ENCODE results near the gene POU2F3.

POU2F3 gene

GRCh38 chr11:120230433-120231071 lies 9.4 kb upstream of the POU2F3 start:
- no peak overlapping the region for H3K9ac ChIP-seq (ENCODE audit: low read length)
- H3K4me2 ChIP-seq (ENCODE audit: low read depth, low read length) = no peak overlapping the region
- no peaks in the 10 kb centered on the region for H3K4me1 ChIP-seq (ENCODE audit: low read length)
- no peaks in the 10 kb centered on the region for H3F3A ChIP-seq (ENCODE audit: insufficient read depth, low read length)
- H3K36me3 ChIP-seq (replicated peaks; ENCODE audit: insufficient read depth, low read length) = no peaks in the 10 kb centered on the region
- H3K9me3 ChIP-seq (replicated peaks; ENCODE audit: insufficient read depth, low read length) = no peaks in the 10 kb centered on the region
- no peaks in the 10 kb centered on the region for H3K79me2 ChIP-seq (ENCODE audit: low read length)
- no peaks in the 10 kb centered on the region for H3K9me2 ChIP-seq (replicated peaks; ENCODE audit: insufficient read depth, low read length)
- no peaks in the 10 kb centered on the region for H3K27me3 ChIP-seq (replicated peaks; ENCODE audit: insufficient read depth, low read length)
- no peak overlapping the region for H3K4me3 ChIP-seq (ENCODE audit: low read length)
- no peak overlapping the region for H2AFZ ChIP-seq (ENCODE audit: low read length)
- TF ChIP-seq EZH2 (optimal IDR thresholded peaks at IDR 0.05; ENCODE audit: low read depth, low read length) = no peak
- TF ChIP-seq EZH2phosphoT487 (IDR thresholded peaks at IDR 0.05; ENCODE audit: low read length) = no peak
- no peak for TF ChIP-seq CTCF (IDR thresholded peaks at IDR 0.05; ENCODE audit: low read length)
- H4K20me1 ChIP-seq (ENCODE audit: insufficient read depth, low read length) = no peaks in the 10 kb centered on the region
- DNase-seq = no peak
- H3K27ac ChIP-seq (ENCODE audit: low read length) = no peak overlapping the region

- no peaks in the 10 kb centered on the region for H3K4me1 ChIP-seq (ENCODE audit: low read length)
- no peak overlapping the region for H3K9ac ChIP-seq (ENCODE audit: low read length)
- DNase-seq = no peak
- H2AFZ ChIP-seq (ENCODE audit: low read length) = no peak overlapping the region
- no peak overlapping the region for H3K27ac ChIP-seq (ENCODE audit: low read length)
- no peaks in the 10 kb centered on the region for H3F3A ChIP-seq (ENCODE audit: insufficient read depth, low read length)
- no peak overlapping the region for H3K4me2 ChIP-seq (ENCODE audit: low read depth, low read length)
- no peaks in the 10 kb centered on the region for H4K20me1 ChIP-seq (ENCODE audit: insufficient read depth, low read length)
- H3K36me3 ChIP-seq (replicated peaks; ENCODE audit: insufficient read depth, low read length) = no peaks in the 10 kb centered on the region
- no peaks in the 10 kb centered on the region for H3K9me3 ChIP-seq (replicated peaks; ENCODE audit: insufficient read depth, low read length)
- no peaks in the 10 kb centered on the region for H3K79me2 ChIP-seq (ENCODE audit: low read length)
- TF ChIP-seq EZH2phosphoT487 (IDR thresholded peaks at IDR 0.05; ENCODE audit: low read length) = no peak
- no peak for TF ChIP-seq EZH2 (optimal IDR thresholded peaks at IDR 0.05; ENCODE audit: low read depth, low read length)
- TF ChIP-seq CTCF (IDR thresholded peaks at IDR 0.05; ENCODE audit: low read length) = no peak
- H3K9me2 ChIP-seq (replicated peaks; ENCODE audit: insufficient read depth, low read length) = no peaks in the 10 kb centered on the region
- no peak overlapping the region for H3K4me3 ChIP-seq (ENCODE audit: low read length)
- H3K27me3 ChIP-seq (replicated peaks; ENCODE audit: insufficient read depth, low read length) = no peaks in the 10 kb centered on the region
Observed at GRCh38 chr11:120231963-120232362, 8.0 kb upstream of the POU2F3 start.

- Histone ChIP-seq H3K27ac (ENCODE audit: low read length) (no peak overlapping the region), H3K4me3 (ENCODE audit: low read length) (no peak overlapping the region), H3K4me1 (ENCODE audit: low read length) (no peaks in the 10 kb centered on the region), H3K4me2 (ENCODE audit: low read depth, low read length) (no peak overlapping the region), H3K79me2 (ENCODE audit: low read length) (no peaks in the 10 kb centered on the region), H4K20me1 (ENCODE audit: insufficient read depth, low read length) (no peaks in the 10 kb centered on the region), H3K36me3 (replicated peaks; ENCODE audit: insufficient read depth, low read length) (no peaks in the 10 kb centered on the region), H2AFZ (ENCODE audit: low read length) (no peak overlapping the region), H3K27me3 (replicated peaks; ENCODE audit: insufficient read depth, low read length) (no peaks in the 10 kb centered on the region), H3K9me3 (replicated peaks; ENCODE audit: insufficient read depth, low read length) (no peaks in the 10 kb centered on the region), H3K9me2 (replicated peaks; ENCODE audit: insufficient read depth, low read length) (no peaks in the 10 kb centered on the region), H3K9ac (ENCODE audit: low read length) (no peak overlapping the region), H3F3A (ENCODE audit: insufficient read depth, low read length) (no peaks in the 10 kb centered on the region)
- DNase-seq = no peak
- TF ChIP-seq CTCF (IDR thresholded peaks at IDR 0.05; ENCODE audit: low read length) (no peak), EZH2 (optimal IDR thresholded peaks at IDR 0.05; ENCODE audit: low read depth, low read length) (no peak), EZH2phosphoT487 (IDR thresholded peaks at IDR 0.05; ENCODE audit: low read length) (no peak)
Observed at GRCh38 chr11:120233207-120233803, 6.6 kb upstream of the POU2F3 start.
